GM12878 (cell line): ENCODE results near the gene MYB. TPM values are rescaled to one million over a fixed set of nuclear protein-coding genes. Genes with fewer than 3 reads are reported as not detected.

ENCODE experiments used
- ATAC-seq: fragments of 200-7000 bp; cut with Tn5 transposase; 3 replicates; pipeline ENCODE4 v1.9.1; 2020; ENCODE audit warnings: mild to moderate bottlenecking, moderate library complexity
- BruUV-seq: library from RNA; stranded (reverse); fragments of 400-500 nt; replicated peaks from 2 replicates; lab custom pipeline; 2021; lab: Mats Ljungman, UMichigan
- CTCF ChIA-PET: fragments of 300-600 bp; sonication (Branson Sonifier 250); formaldehyde crosslinking; extraction: SDS; loops from one replicate; lab custom pipeline; 2021; ENCODE audit warnings: inconsistent platforms; lab: Yijun Ruan, JAX
- POLR2A ChIA-PET: fragments of 350-600 bp; formaldehyde crosslinking; extraction: SDS; loops from one replicate; lab custom pipeline; 2021; ENCODE audit warnings: inconsistent platforms; lab: Charles Lee
- RAD21 ChIA-PET: fragments of 300-600 bp; sonication (Branson Sonifier 250); formaldehyde crosslinking; loops from one replicate; lab custom pipeline; 2023; ENCODE audit warnings: antibody characterized with exemption; ENCODE audit not compliant: unreplicated experiment; lab: Charles Lee
- SMC1A ChIA-PET: fragments of 300-600 bp; sonication (Branson Sonifier 250); formaldehyde crosslinking; loops from one replicate; lab custom pipeline; 2023; ENCODE audit not compliant: unreplicated experiment, uncharacterized antibody; lab: Charles Lee
- DNase-seq: peaks from one replicate; pipeline ENCODE4 v3.0.0-alpha.2; 2011; ENCODE audit warnings: low read depth, low spot score
- FAIRE-seq: peaks from 3 replicates; lab custom pipeline; 2011; peaks lifted over from hg19 to GRCh38; lab: Jason Lieb, UNC
- H2AFZ ChIP-seq: 2 replicates; pipeline ENCODE4 v1.6.0; 2011; ENCODE audit warnings: low read depth, low read length, control low read depth; ENCODE audit not compliant: control insufficient read depth
- H3K27ac ChIP-seq: 2 replicates; pipeline ENCODE4 v1.5.1; 2011; ENCODE audit warnings: control low read depth; ENCODE audit not compliant: control insufficient read depth, insufficient read depth
- H3K27me3 ChIP-seq, 2 experiments: replicated peaks in 1 of 2; 2 replicates each; pipeline versions ENCODE4 v1.6.0 to v1.6.1; 2011; ENCODE audit warnings: low read length in 1 of 2; ENCODE audit not compliant: control insufficient read depth in 2 of 2, insufficient read depth in 2 of 2
- H3K36me3 ChIP-seq, 2 experiments: 2 replicates each; pipeline ENCODE4 v1.5.1; 2011; ENCODE audit warnings: low read length in 1 of 2; ENCODE audit not compliant: control insufficient read depth in 2 of 2, insufficient read depth in 2 of 2
- H3K4me1 ChIP-seq: 2 replicates; pipeline ENCODE4 v1.6.1; 2011; ENCODE audit warnings: mild to moderate bottlenecking, low read length, moderate library complexity, mixed read lengths; ENCODE audit not compliant: control insufficient read depth, insufficient read depth
- H3K4me2 ChIP-seq: 2 replicates; pipeline ENCODE4 v1.6.0; 2011; ENCODE audit warnings: control low read depth; ENCODE audit not compliant: control insufficient read depth, insufficient read depth
- H3K4me3 ChIP-seq: fragments of 200-600 bp; sonication (generic); 2 replicates; pipeline ENCODE4 v1.5.1; 2016
- H3K79me2 ChIP-seq: 2 replicates; pipeline ENCODE4 v1.6.0; 2011; ENCODE audit warnings: low read length; ENCODE audit not compliant: control insufficient read depth, insufficient read depth
- H3K9ac ChIP-seq: 2 replicates; pipeline ENCODE4 v1.8.0; 2011; ENCODE audit warnings: low read length, control low read depth, mixed read lengths; ENCODE audit not compliant: control insufficient read depth, insufficient read depth
- H3K9me3 ChIP-seq: replicated peaks from 3 replicates; pipeline ENCODE4 v1.5.1; 2011; ENCODE audit warnings: mild to moderate bottlenecking, low read length; ENCODE audit not compliant: control insufficient read depth, insufficient read depth
- H4K20me1 ChIP-seq: 2 replicates; pipeline ENCODE4 v1.6.0; 2011; ENCODE audit not compliant: control insufficient read depth, insufficient read depth
- ATF7 ChIP-seq: fragments of 450-650 bp; IDR thresholded peaks from 2 replicates; pipeline ENCODE4 v1.6.1; 2016; ENCODE audit warnings: low read depth, mild to moderate bottlenecking
- CBFB ChIP-seq: IDR thresholded peaks from 2 replicates; pipeline ENCODE4 v1.6.1; 2016; ENCODE audit warnings: antibody characterized with exemption, low read depth
- CUX1 ChIP-seq: IDR thresholded peaks from 2 replicates; pipeline ENCODE4 v1.6.1; 2012; ENCODE audit warnings: improper control_type of control experiment, low read depth, low read length; ENCODE audit not compliant: insufficient replicate concordance
- FOXM1 ChIP-seq: IDR thresholded peaks from 2 replicates; pipeline ENCODE4 v1.6.1; 2012; ENCODE audit warnings: low read depth, mild to moderate bottlenecking, inconsistent platforms, low read length, moderate library complexity
- HCFC1 ChIP-seq: fragments of 150-350 bp; IDR thresholded peaks from 2 replicates; pipeline ENCODE4 v1.6.1; 2014; ENCODE audit warnings: low read length
- IKZF2 ChIP-seq, 2 experiments: fragments of 450-650 bp; IDR thresholded peaks; 2 replicates each; pipeline ENCODE4 v1.6.1; 2017; ENCODE audit warnings: mild to moderate bottlenecking in 2 of 2, moderate library complexity in 2 of 2
- RUNX3 ChIP-seq: IDR thresholded peaks from 2 replicates; pipeline ENCODE4 v1.6.1; 2012; ENCODE audit warnings: low read length, inconsistent platforms
- SMAD1 ChIP-seq: fragments of 450-650 bp; IDR thresholded peaks from 2 replicates; pipeline ENCODE4 v1.6.1; 2018; ENCODE audit warnings: mild to moderate bottlenecking, low read depth; ENCODE audit not compliant: partially characterized antibody
- ZBTB4 ChIP-seq: fragments of 450-650 bp; formaldehyde crosslinking; IDR thresholded peaks from 2 replicates; pipeline ENCODE4 v1.4.0; 2022; ENCODE audit warnings: mild to moderate bottlenecking, moderate library complexity
- in situ Hi-C: fragments of 300-500 bp; cut with MboI; formaldehyde crosslinking; loops from 9 replicates; pipeline ENCODE4 v1.14.3; 2018; ENCODE audit warnings: mixed read lengths
- intact Hi-C: fragments of 100-400 bp; cut with micrococcal nuclease; formaldehyde crosslinking; loops from one replicate; pipeline ENCODE4 v1.14.2; 2022; ENCODE audit not compliant: unreplicated experiment
- polyA plus RNA-seq, 11 experiments: library from polyadenylated mRNA; depleted of rRNA in 4 of 11; unstranded in 6 of 11; stranded (reverse) in 5 of 11; fragments of >200 nt; fragmentation: Nextera tagmentation in 4 of 11; fragmentation: Illumina TruSeq in 1 of 11; extraction: Ambion mirVana in 4 of 11; extraction: Trizol in 1 of 11; gene quantifications; 1 replicate in 1 of 11; 2 replicates in 10 of 11; pipeline versions ENCODE4 v1.2.1 to v1.2.3, GENCODE V29; 2011 to 2016; ENCODE audit warnings: inconsistent platforms in 2 of 11, missing spikeins in 2 of 11, low read depth in 1 of 11
- total RNA-seq, 4 experiments: library from RNA; depleted of rRNA in 3 of 4; stranded (reverse); fragments of >200 nt in 3 of 4; fragmentation: Illumina TruSeq in 1 of 4; extraction: Trizol in 1 of 4; gene quantifications; 2 replicates each; pipeline versions ENCODE4 v1.2.1 to v1.2.3, GENCODE V29; 2013 to 2021
- TF ChIP-seq, protein P1 (sequence below): IDR thresholded peaks from 2 replicates; pipeline ENCODE4 v1.6.1; 2011; ENCODE audit warnings: borderline replicate concordance, low read depth, mild to moderate bottlenecking, moderate library complexity, mixed read lengths, low read length; ENCODE audit not compliant: insufficient read depth; ENCODE audit errors: extremely low read length
- TF ChIP-seq, protein P2 (sequence below): fragments of 450-650 bp; IDR thresholded peaks from 2 replicates; pipeline ENCODE4 v1.6.1; 2018; ENCODE audit warnings: mild to moderate bottlenecking, low read depth, moderate library complexity; ENCODE audit not compliant: partially characterized antibody

Gene MYB
- total and polyA plus RNA-seq, 10 of the 15 experiments (the other 5 are each of a cell fraction or from before 2014, with no cell fraction given): 7.0 to 29.8 (median 21.5) TPM

DNA sequence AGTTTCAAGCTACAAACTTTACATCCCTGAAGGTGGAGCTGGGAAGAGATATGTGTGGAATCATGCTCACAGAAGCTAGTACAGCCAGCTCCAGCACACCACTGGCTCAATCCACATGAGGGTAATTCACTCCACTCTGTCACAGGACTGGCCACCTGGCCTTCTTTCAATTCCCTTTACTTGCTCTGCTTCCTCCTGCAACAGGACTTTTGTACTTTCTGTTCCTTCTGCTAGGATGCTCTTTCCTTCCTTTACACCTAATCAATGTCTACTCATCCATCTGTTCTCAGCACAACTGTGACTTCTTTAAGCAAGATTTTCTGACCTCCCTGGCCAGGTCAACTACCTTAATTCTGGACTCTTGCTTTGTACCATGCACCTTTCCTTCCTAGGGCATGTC, 39.4 kb upstream of the MYB start:
- CTCF ChIA-PET: interaction anchor here (0.5 to 7.0 kb wide), 24 partner anchors 12 to 296 kb away, joined by 3 to 149 read pairs (median 5); partner anchors contain the start of gene MYB
- Histone ChIP-seq H3K27ac (peak overlapping the region; percentile 12; the same call in 1 of the 2 replicates), H2AFZ (no peak overlapping the region), H3K9ac (no peak overlapping the region), H3K79me2 (no peaks in the 10 kb centered on the region), H3K36me3 (no peaks in the 10 kb centered on the region), H4K20me1 (no peaks in the 10 kb centered on the region), H3K9me3 (no peaks in the 10 kb centered on the region), H3K4me2 (peak overlapping the region; percentile 45; the same call in 1 of the 2 replicates), H3K27me3 (no peaks in the 10 kb centered on the region), H3K4me1 (peaks cover 35% of the 10 kb centered on the region), H3K4me3 (no peak overlapping the region)
- intact Hi-C loops (no loop called here), in situ Hi-C loops (no loop called here)
- POLR2A ChIA-PET: interaction anchor here (0.6 to 1.5 kb wide), 8 partner anchors 10 to 138 kb away, joined by 3 to 5 read pairs (median 4); no protein-coding TSS in a partner anchor
- peak; percentile 78 for ATAC-seq
- no TSS peak for BruUV-seq
- FAIRE-seq: peak; percentile 73
- SMC1A ChIA-PET: interaction anchor here (0.5 to 6.8 kb wide), 26 partner anchors 9 to 286 kb away, joined by 3 to 133 read pairs (median 6); partner anchors contain the start of genes HBS1L and MYB
- DNase-seq: no peak
- RAD21 ChIA-PET: interaction anchor here (0.6 to 5.9 kb wide), 22 partner anchors 10 to 296 kb away, joined by 3 to 75 read pairs (median 4); partner anchors contain the start of gene HBS1L
- TF ChIP-seq CBFB: no peak
- TF ChIP-seq CUX1: peak; percentile 53
- peak; percentile 6; the same call in 1 of the 2 replicates for TF ChIP-seq RUNX3
- TF ChIP-seq, protein P1, sequence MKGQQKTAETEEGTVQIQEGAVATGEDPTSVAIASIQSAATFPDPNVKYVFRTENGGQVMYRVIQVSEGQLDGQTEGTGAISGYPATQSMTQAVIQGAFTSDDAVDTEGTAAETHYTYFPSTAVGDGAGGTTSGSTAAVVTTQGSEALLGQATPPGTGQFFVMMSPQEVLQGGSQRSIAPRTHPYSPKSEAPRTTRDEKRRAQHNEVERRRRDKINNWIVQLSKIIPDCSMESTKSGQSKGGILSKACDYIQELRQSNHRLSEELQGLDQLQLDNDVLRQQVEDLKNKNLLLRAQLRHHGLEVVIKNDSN: no peak
- TF ChIP-seq, protein P2, sequence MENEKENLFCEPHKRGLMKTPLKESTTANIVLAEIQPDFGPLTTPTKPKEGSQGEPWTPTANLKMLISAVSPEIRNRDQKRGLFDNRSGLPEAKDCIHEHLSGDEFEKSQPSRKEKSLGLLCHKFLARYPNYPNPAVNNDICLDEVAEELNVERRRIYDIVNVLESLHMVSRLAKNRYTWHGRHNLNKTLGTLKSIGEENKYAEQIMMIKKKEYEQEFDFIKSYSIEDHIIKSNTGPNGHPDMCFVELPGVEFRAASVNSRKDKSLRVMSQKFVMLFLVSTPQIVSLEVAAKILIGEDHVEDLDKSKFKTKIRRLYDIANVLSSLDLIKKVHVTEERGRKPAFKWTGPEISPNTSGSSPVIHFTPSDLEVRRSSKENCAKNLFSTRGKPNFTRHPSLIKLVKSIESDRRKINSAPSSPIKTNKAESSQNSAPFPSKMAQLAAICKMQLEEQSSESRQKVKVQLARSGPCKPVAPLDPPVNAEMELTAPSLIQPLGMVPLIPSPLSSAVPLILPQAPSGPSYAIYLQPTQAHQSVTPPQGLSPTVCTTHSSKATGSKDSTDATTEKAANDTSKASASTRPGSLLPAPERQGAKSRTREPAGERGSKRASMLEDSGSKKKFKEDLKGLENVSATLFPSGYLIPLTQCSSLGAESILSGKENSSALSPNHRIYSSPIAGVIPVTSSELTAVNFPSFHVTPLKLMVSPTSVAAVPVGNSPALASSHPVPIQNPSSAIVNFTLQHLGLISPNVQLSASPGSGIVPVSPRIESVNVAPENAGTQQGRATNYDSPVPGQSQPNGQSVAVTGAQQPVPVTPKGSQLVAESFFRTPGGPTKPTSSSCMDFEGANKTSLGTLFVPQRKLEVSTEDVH: no peak
- peak; percentile 78 to 80; a peak in 3 of 4 replicates for TF ChIP-seq IKZF2 (IDR thresholded peaks at IDR 0.05)
- no peak for TF ChIP-seq ATF7
- no peak for TF ChIP-seq FOXM1
- no peak for TF ChIP-seq HCFC1
- no peak for TF ChIP-seq SMAD1
- TF ChIP-seq ZBTB4 (CRISPR knock-in tag): no peak
